Breast epithelium (tissue), 4 donors: ENCODE results near the gene NOD2. TPM values are rescaled to one million over a fixed set of nuclear protein-coding genes. Genes with fewer than 3 reads are reported as not detected.

ENCODE experiments used
- DNase-seq, 2 donors: peaks; one replicate each; pipeline ENCODE4 v3.0.0-alpha.2; 2019; ENCODE audit warnings: low spot score in 2 of 2
- H3K27ac ChIP-seq, 2 donors: fragments of 200-600 bp; sonication (generic) in 1 of 2; one replicate each; pipeline ENCODE4 v1.5.1; 2016 to 2019; ENCODE audit warnings: mild to moderate bottlenecking in 1 of 2
- H3K27me3 ChIP-seq, 2 donors: fragments of 200-600 bp; sonication (generic) in 1 of 2; one replicate each; pipeline versions ENCODE4 v1.5.1 to v1.6.0; 2017 to 2019; ENCODE audit warnings: control low read depth in 1 of 2, mild to moderate bottlenecking in 1 of 2
- H3K36me3 ChIP-seq: fragments of 200-600 bp; one replicate; pipeline ENCODE4 v1.5.1; 2019
- H3K4me1 ChIP-seq, 2 donors: fragments of 200-600 bp; sonication (generic); one replicate each; pipeline ENCODE4 v1.5.1; 2016 to 2019; ENCODE audit warnings: control low read depth in 1 of 2
- H3K4me3 ChIP-seq, 3 donors: fragments of 200-600 bp; sonication (generic); 1 replicate in 2 of 3; 2 replicates in 1 of 3; pipeline ENCODE4 v1.5.1; 2016 to 2019; ENCODE audit warnings: mild to moderate bottlenecking in 3 of 3, moderate library complexity in 2 of 3
- H3K9me3 ChIP-seq, 2 donors: fragments of 200-600 bp; sonication (generic) in 1 of 2; one replicate each; pipeline ENCODE4 v1.5.1; 2016 to 2019; ENCODE audit warnings: control low read depth in 1 of 2
- POLR2A ChIP-seq: fragments of 450-650 bp; IDR thresholded peaks from one replicate; pipeline ENCODE4 v1.6.1; 2016; ENCODE audit warnings: antibody characterized with exemption, mild to moderate bottlenecking, moderate library complexity
- POLR2AphosphoS5 ChIP-seq, 3 donors: sonication (generic); formaldehyde crosslinking; IDR thresholded peaks; one replicate each; pipeline ENCODE4 v1.6.1; 2017; ENCODE audit warnings: antibody characterized with exemption in 3 of 3
- intact Hi-C: fragments of 100-400 bp; cut with DNase I; formaldehyde crosslinking; loops from one replicate; pipeline ENCODE4 v1.15.1; 2023; ENCODE audit warnings: low total_unique reads
- total RNA-seq, 3 donors: library from RNA; depleted of rRNA; stranded (reverse); fragments of >200 nt; gene quantifications; one replicate each; pipeline ENCODE4 v1.1.0, GENCODE V29; 2016
- TF ChIP-seq, protein P1 (sequence below), 3 donors: fragments of 450-650 bp; IDR thresholded peaks; one replicate each; pipeline ENCODE4 v1.5.1; 2016 to 2017; ENCODE audit warnings: antibody characterized with exemption in 3 of 3, mild to moderate bottlenecking in 3 of 3, moderate library complexity in 3 of 3

Gene NOD2
- total RNA-seq, 3 donors from 2014 or later = 2.6 to 4.9 (median 3.8) TPM

- H3K27me3 ChIP-seq = no peaks in the 10 kb centered on the region
- H3K9me3 ChIP-seq = peaks cover 8 to 19% of the 10 kb centered on the region in 2 donors
- no peak overlapping the region for H3K4me3 ChIP-seq
- intact Hi-C loops = no loop called here
- no peaks in the 10 kb centered on the region for H3K4me1 ChIP-seq
- no peaks in the 10 kb centered on the region for H3K36me3 ChIP-seq
- no peak overlapping the region for H3K27ac ChIP-seq
- TF ChIP-seq, protein P1, sequence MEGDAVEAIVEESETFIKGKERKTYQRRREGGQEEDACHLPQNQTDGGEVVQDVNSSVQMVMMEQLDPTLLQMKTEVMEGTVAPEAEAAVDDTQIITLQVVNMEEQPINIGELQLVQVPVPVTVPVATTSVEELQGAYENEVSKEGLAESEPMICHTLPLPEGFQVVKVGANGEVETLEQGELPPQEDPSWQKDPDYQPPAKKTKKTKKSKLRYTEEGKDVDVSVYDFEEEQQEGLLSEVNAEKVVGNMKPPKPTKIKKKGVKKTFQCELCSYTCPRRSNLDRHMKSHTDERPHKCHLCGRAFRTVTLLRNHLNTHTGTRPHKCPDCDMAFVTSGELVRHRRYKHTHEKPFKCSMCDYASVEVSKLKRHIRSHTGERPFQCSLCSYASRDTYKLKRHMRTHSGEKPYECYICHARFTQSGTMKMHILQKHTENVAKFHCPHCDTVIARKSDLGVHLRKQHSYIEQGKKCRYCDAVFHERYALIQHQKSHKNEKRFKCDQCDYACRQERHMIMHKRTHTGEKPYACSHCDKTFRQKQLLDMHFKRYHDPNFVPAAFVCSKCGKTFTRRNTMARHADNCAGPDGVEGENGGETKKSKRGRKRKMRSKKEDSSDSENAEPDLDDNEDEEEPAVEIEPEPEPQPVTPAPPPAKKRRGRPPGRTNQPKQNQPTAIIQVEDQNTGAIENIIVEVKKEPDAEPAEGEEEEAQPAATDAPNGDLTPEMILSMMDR (IDR thresholded peaks at IDR 0.05) = no peak
- TF ChIP-seq POLR2AphosphoS5 (IDR thresholded peaks at IDR 0.05) = no peak
- no peak for TF ChIP-seq POLR2A
- no peak for DNase-seq
Observed at GRCh38 chr16:50670476-50670875, 22.9 kb upstream of the NOD2 start.

GRCh38 chr16:50671644-50672260, 21.7 kb upstream of the NOD2 start:
- Histone ChIP-seq H3K36me3 (no peaks in the 10 kb centered on the region), H3K27me3 (no peaks in the 10 kb centered on the region), H3K9me3 (peaks cover 8 to 19% of the 10 kb centered on the region in 2 donors), H3K4me1 (no peaks in the 10 kb centered on the region), H3K27ac (no peak overlapping the region), H3K4me3 (no peak overlapping the region)
- intact Hi-C loops = no loop called here
- TF ChIP-seq POLR2A (no peak), POLR2AphosphoS5 (IDR thresholded peaks at IDR 0.05) (no peak)
- TF ChIP-seq, protein P1 (IDR thresholded peaks at IDR 0.05) = peak in 1 of 3 donors; percentile 20
- DNase-seq = no peak

DNA sequence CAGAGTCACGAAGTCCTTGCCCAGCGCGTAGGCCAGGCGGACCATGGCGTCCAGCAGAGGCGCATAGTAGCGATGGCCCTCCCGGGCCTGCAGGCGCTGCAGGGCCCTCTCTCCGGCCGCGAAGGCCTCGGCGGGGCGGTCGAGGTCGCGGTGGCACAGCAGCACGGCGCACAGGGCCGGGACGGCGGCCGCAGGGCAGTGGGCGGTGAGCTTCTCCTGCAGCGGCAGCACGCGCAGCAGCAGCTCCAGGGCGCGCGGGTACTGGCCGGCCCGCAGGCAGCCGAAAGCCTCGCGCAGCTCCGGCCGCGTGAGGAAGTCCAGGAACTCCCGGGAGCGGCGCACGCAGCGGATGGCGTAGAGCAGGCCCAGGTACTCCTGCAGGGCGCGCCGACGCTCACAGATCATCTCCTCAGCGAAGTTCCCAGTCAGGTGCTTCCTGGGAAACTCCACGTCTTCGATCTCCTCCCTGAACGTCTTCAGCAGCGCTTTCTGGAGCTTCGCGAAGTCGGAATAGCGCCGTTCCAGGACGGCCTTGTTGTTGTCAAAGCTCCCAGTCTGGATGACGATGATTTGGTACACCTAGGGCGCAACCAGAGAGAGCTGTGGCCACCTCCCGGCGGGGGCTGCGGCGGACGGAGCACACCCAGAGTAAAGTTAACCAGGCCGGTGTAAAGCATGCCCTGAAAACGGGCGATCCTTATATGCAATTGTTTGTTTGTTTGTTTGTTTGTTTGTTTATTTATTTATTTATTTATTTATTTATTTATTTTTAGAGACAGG, 19.7 kb upstream of the NOD2 start:
- intact Hi-C loops = no loop called here
- TF ChIP-seq POLR2AphosphoS5 (IDR thresholded peaks at IDR 0.05) = no peak
- no peak for TF ChIP-seq POLR2A
- TF ChIP-seq, protein P1 (IDR thresholded peaks at IDR 0.05) = no peak

DNA sequence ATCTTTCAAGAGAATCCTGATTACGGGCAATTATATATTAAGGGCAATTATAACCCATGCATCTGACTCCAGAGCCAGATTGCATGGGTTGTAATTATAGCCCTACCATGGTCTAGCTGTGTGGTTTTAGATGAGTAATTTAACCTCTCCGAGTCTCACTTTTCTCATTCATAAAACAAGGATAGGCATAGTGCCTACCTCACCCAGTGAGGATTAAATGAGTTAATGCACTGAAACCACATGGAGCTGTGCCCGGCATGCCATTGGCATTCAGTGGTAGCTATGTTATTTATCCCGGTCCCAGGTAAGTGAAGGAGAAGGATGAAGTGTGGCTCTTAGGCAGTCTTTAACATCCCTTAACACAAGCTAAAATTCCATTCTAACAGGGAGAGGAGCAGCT, 18.6 kb upstream of the NOD2 start:
- TF ChIP-seq POLR2A = no peak
- Histone ChIP-seq H3K4me3 (no peak overlapping the region), H3K4me1 (no peaks in the 10 kb centered on the region), H3K27me3 (no peaks in the 10 kb centered on the region), H3K27ac (no peak overlapping the region), H3K36me3 (no peaks in the 10 kb centered on the region), H3K9me3 (peaks cover 8 to 19% of the 10 kb centered on the region in 2 donors)
- DNase-seq = no peak
- intact Hi-C loops = no loop called here

More for the DNA sequence above, 19.7 kb upstream of the NOD2 start:
- Histone ChIP-seq H3K4me1 (no peaks in the 10 kb centered on the region), H3K27ac (no peak overlapping the region), H3K27me3 (no peaks in the 10 kb centered on the region), H3K36me3 (no peaks in the 10 kb centered on the region), H3K4me3 (no peak overlapping the region), H3K9me3 (peaks cover 8 to 19% of the 10 kb centered on the region in 2 donors)
- DNase-seq = no peak

DNA sequence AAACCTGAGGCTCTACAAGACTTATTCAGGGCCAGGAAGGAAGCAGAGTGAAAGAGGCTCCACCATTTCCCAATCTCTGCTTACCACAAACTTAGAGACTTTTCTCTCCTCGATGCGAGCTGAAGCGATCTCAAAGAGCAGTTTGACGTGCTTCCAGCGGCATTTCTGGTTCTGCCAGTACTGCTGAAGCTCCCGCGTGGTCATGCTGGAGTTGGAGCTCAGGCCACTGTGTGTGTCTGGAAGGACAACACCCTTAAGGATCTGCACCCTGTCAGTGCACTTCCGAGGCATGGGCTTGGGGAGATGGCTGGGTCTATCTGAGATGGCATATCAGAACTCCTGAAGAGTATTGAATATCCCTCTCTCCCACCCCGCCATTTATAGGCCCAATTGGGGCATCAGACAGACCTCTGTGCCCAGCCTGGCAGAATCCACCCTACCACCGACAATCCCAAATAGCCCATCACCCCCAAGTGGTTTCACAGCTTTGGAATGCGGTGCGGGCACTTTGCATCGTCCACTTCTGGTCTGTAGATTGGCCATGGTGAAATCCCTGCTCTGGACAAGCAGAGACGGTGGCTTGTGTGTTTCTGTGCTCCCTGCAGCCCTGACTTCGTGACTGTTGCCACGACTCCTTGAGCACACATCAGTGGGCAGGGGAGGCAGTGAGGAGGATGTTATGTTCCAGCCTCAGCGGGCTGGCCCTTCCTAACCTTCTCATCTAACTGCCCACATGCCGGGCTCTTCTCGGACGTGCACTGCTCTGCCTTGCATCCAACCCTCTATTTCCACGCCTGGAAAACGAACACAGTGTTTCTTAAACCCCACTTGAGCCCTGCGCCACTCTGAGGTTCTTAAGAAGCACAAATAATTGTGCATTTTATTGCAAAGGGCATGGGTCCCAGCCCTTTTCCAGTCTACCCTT, 17.5 kb upstream of the NOD2 start:
- Histone ChIP-seq H3K27me3 (no peaks in the 10 kb centered on the region), H3K4me1 (no peaks in the 10 kb centered on the region), H3K27ac (peak overlapping the region in 1 of 2 donors; percentile 23), H3K4me3 (no peak overlapping the region), H3K9me3 (peaks cover 8 to 19% of the 10 kb centered on the region in 2 donors), H3K36me3 (no peaks in the 10 kb centered on the region)
- TF ChIP-seq POLR2AphosphoS5 (IDR thresholded peaks at IDR 0.05) (no peak), POLR2A (no peak)
- TF ChIP-seq, protein P1 (IDR thresholded peaks at IDR 0.05) = no peak
- intact Hi-C loops = no loop called here
- DNase-seq = peak in 1 of 2 donors; percentile 38
